ENCODE results near the gene CLEC4M.

- TF ChIP-seq CTCF (IDR thresholded peaks at IDR 0.05) (no peak), POLR2A (IDR thresholded peaks at IDR 0.05) (no peak)
Observed at GRCh38 chr19:7763696-7764095, 653 bp downstream of the CLEC4M start.

All from testis (tissue), 2 donors.